Activated naive CD8-positive, alpha-beta T cell treated with anti-CD3 and anti-CD28 coated beads for 36 hours (primary cell): ENCODE measurements around the gene BCL7B. TPM values are rescaled to one million over a fixed set of nuclear protein-coding genes. Genes with fewer than 3 reads are reported as not detected.
"Not testable (repeated sequence)": the region's sequence is repeated elsewhere in the genome, so short reads cannot be mapped to it uniquely, and the experiment has no call there.

Source experiments
- DNase-seq: peaks from one replicate; pipeline ENCODE4 v3.0.0; 2021
- H3K27ac Mint-ChIP-seq: one replicate; pipeline ENCODE4 v1.8.0; 2022; ENCODE audit warnings: mild to moderate bottlenecking, moderate library complexity, mixed read lengths
- H3K27me3 Mint-ChIP-seq: one replicate; pipeline ENCODE4 v1.8.0; 2022; ENCODE audit warnings: mild to moderate bottlenecking, mixed read lengths
- H3K36me3 Mint-ChIP-seq: one replicate; pipeline ENCODE4 v1.8.0; 2021; ENCODE audit warnings: mild to moderate bottlenecking, mixed read lengths
- H3K4me1 Mint-ChIP-seq: one replicate; pipeline ENCODE4 v1.8.0; 2021; ENCODE audit warnings: mixed read lengths
- H3K4me3 Mint-ChIP-seq: one replicate; pipeline ENCODE4 v1.8.0; 2022; ENCODE audit warnings: mild to moderate bottlenecking, moderate library complexity, mixed read lengths
- H3K9me3 Mint-ChIP-seq: one replicate; pipeline ENCODE4 v1.8.0; 2022; ENCODE audit warnings: mixed read lengths
- total RNA-seq, 2 experiments: library from RNA; stranded (reverse); gene quantifications; one replicate each; pipeline ENCODE4 v1.2.3, GENCODE V29; 2021

Gene BCL7B
- total RNA-seq, 2 experiments from 2014 or later, result 65.6 to 66.2 TPM

DNA sequence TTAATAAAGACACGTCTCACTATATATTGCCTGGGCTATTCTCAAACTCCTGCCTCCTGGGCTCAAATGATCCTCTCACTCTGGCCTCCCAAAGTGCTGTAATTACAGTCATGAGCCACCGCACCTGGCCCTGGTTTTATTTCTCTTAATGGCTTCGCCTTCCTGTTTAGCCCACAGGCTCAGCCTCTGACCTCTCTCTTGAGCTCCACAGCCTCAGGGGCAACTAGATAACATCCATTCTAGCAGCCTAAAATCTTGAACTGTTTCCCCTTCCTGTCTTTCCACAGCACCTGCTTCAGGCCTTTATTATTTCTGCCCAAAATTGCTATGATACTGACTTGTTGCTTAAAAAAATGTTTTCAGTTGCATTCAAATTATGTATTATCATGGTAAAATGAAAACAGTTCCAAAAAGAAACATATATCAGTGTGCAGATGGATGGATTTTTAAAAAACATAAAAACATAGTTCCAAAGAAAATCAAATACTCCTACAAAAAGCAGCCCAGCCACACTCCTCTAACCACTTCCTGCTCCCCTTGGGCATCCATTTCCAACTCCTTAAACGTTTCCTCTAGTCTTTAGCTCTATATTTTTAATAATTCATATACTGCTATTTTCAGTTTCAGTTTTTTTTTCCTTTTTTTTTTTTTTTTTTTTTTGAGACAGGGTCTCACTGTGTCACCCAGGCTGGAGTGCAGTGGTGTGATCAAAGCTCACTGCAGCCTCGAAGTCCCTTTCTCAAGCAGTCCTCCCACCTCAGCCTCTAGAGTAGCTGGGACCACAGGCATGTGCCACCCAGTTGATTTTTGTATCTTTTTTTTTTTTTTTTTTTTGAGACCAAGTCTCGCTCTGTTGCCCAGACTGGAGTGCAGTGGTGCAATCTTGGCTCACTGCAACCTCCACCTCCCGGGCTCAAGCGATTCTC lies 30.3 kb downstream of the BCL7B start:
- H3K9me3 Mint-ChIP-seq, result no peaks in the 10 kb centered on the region
- peak; percentile 5 for DNase-seq
- H3K4me1 Mint-ChIP-seq, result peaks cover 33% of the 10 kb centered on the region
- H3K36me3 Mint-ChIP-seq, result peaks cover 9% of the 10 kb centered on the region
- H3K27me3 Mint-ChIP-seq, result no peaks in the 10 kb centered on the region
- peak overlapping the region; percentile 89 for H3K27ac Mint-ChIP-seq
- H3K4me3 Mint-ChIP-seq, result peak overlapping the region; percentile 55

DNA sequence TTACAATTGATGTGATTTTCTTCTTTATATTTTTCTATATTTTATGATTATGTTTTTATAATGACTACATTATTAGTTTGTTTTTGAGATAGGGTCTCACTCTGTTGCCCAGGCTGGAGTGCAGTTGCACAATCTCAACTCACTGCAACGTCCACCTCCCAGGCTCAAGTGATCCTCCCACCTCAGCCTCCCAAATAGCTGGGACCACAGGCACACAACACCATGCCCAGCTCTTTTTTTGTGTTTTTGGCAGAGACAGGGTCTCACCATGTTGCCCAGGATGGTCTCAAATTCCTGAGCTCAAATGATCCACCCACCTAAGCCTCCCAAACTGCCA lies 31.4 kb downstream of the BCL7B start:
- not testable (repeated sequence) for H3K4me3 Mint-ChIP-seq, H3K27me3 Mint-ChIP-seq, H3K9me3 Mint-ChIP-seq, DNase-seq
- Mint-ChIP-seq H3K36me3 (peaks cover 11% of the 10 kb centered on the region), H3K27ac (peak overlapping the region; percentile 88), H3K4me1 (peaks cover 33% of the 10 kb centered on the region)

DNA sequence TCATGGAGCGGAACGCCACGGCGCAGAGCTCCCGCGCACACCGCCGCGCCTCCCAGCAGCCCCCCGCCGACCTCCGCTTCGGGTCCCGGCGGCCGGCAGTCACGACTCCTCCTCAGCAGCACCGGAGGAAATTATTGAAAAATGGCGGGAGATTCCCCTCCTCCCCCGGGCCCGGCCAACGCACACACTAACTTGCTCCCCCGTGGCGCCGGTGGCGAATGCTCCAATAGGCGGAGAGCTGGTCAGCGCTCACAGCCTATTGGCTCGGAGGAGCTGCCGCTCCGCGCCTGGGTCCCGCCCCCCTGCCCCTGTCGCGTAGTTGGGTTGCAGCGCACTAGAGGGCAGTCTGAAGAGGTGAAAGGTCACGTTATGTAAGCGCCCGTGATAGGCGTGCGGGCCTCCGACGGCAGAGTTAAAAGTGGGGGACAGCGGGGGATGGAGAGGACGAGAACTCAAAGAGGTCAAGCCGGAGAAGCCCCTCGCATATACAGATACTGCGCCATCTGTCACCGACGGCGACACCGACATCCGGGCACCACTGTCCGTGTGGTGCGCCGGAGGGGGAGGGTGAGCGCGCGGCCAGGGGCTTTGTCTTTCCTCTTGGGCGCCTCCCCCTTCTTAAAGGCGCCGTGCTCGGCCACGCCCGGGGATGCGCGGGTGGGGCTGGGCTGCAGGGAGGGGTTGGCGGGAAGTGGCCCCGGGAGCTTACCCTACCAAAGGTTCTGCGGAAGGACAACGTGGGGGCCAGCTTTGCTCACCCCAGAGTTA lies 35.2 kb downstream of the BCL7B start, which contains the start of gene BAZ1B:
BAZ1B (minus strand) TSS at position 189 of the 768 bp plus-strand sequence. CDS start 360 bp downstream, outside the sequence.
- DNase-seq, result peak; percentile 98
- no peaks in the 10 kb centered on the region for H3K9me3 Mint-ChIP-seq
- H3K27ac Mint-ChIP-seq, result peak within 1 kb of the TSS; percentile 97
- H3K4me1 Mint-ChIP-seq, result peaks cover 52% of the 10 kb centered on the region
- H3K4me3 Mint-ChIP-seq, result peak within 1 kb of the TSS; percentile 99
- no peaks in the 10 kb centered on the region for H3K27me3 Mint-ChIP-seq
- H3K36me3 Mint-ChIP-seq, result peaks cover 43% of the 10 kb centered on the region

DNA sequence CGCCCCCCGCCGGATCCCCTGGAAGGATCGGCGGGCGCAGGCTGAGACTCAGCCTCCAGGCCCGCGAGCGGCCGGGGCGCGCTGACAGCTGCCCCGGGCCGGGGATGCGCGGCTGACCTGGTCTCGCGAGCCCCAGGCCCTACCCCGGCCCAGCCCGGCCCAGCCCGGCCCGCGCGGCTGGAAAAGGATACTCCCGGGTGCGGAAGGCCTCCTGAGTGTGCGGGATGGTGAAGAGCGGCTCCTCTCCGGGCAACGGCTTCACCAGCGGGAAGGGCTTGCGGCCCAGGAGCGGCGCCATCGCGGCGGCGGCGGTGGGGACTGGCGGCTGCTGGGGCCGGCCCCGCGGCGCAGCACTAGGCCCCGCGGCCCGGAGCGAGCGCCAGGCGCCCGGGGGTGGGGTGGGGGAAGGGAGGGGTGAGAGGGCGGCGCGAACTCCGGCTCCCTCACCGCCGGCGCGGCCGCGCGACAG lies 35.8 kb downstream of the BCL7B start:
- Mint-ChIP-seq H3K9me3 (no peaks in the 10 kb centered on the region), H3K4me3 (peak overlapping the region; percentile 87), H3K36me3 (peaks cover 49% of the 10 kb centered on the region), H3K27ac (peak overlapping the region; percentile 66), H3K4me1 (peaks cover 50% of the 10 kb centered on the region), H3K27me3 (no peaks in the 10 kb centered on the region)
- DNase-seq, result no peak

GRCh38 chr7:73520673-73521635 lies 36.5 kb downstream of the BCL7B start:
- H3K27ac Mint-ChIP-seq, result peak overlapping the region; percentile 95
- peaks cover 49% of the 10 kb centered on the region for H3K36me3 Mint-ChIP-seq
- DNase-seq, result peak; percentile 8
- peaks cover 50% of the 10 kb centered on the region for H3K4me1 Mint-ChIP-seq
- no peaks in the 10 kb centered on the region for H3K27me3 Mint-ChIP-seq
- H3K4me3 Mint-ChIP-seq, result peak overlapping the region; percentile 99
- H3K9me3 Mint-ChIP-seq, result no peaks in the 10 kb centered on the region

- Mint-ChIP-seq H3K27ac (peak overlapping the region; percentile 95), H3K27me3 (no peaks in the 10 kb centered on the region), H3K36me3 (peaks cover 55% of the 10 kb centered on the region), H3K4me3 (peak overlapping the region; percentile 99), H3K9me3 (no peaks in the 10 kb centered on the region), H3K4me1 (peaks cover 43% of the 10 kb centered on the region)
- peak; percentile 11 for DNase-seq
Measured at GRCh38 chr7:73519867-73520672, 37.4 kb downstream of the BCL7B start.

DNA sequence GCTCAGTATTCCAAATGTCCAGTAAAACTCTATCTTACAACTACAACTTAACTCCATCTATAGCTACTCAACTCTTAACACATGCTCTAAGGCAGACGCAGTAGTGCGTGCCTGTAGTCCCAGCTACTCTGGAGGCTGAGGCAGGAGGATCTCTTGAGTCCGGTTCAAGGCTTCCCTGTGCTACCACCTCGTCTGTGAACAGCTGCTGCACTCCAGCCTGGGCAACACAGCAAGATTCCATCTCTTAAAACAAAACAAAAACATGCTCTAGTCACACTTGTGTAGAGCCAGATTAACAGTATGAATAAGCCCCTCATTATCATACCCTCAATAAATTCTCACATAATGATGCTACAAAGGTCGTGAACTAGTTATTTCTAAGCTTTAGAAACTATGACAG lies 39.0 kb downstream of the BCL7B start:
- H3K27me3 Mint-ChIP-seq, result no peaks in the 10 kb centered on the region
- no peak for DNase-seq
- peaks cover 62% of the 10 kb centered on the region for H3K36me3 Mint-ChIP-seq
- peak overlapping the region; percentile 99 for H3K4me3 Mint-ChIP-seq
- peak overlapping the region; percentile 8 for H3K27ac Mint-ChIP-seq
- H3K4me1 Mint-ChIP-seq, result peaks cover 41% of the 10 kb centered on the region
- no peaks in the 10 kb centered on the region for H3K9me3 Mint-ChIP-seq

DNA sequence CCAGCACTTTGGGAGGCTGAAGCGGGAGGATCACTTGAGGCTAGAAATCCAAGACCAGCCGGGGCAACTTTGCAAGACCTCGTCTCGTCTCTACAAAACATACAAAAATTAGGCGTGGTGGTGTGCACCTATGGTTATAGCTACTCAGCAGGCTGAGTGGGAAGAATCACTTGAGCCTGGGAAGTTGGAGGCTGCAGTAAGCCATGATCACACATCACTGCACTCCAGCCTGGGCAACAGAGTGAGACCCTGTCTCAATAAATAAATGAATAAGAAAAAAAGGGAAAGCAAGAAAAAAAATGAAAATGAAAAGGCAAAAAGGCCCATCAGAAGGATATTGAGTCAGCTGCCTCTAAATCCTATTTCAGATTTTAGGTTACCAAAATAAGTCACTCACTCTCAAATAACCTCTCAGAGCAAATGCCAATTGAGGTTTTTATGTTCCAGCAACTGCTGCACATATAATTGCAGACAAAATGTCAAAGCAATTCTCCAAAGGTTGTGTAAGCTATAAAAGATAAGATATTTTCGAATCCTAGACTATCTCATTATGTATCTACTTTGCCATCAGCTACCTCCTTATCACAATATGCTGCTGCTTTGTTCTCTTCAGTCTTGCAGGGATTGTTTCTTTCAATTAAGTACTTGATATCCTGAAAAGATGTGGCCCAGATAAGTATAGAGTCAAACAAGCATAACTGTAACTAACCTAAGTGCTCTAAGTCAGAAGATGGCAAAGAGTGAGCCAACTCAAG lies 40.1 kb downstream of the BCL7B start:
- H3K9me3 Mint-ChIP-seq, result no peaks in the 10 kb centered on the region
- no peak overlapping the region for H3K4me3 Mint-ChIP-seq
- no peaks in the 10 kb centered on the region for H3K27me3 Mint-ChIP-seq
- peaks cover 45% of the 10 kb centered on the region for H3K4me1 Mint-ChIP-seq
- no peak for DNase-seq
- peaks cover 61% of the 10 kb centered on the region for H3K36me3 Mint-ChIP-seq
- peak overlapping the region; percentile 45 for H3K27ac Mint-ChIP-seq

DNA sequence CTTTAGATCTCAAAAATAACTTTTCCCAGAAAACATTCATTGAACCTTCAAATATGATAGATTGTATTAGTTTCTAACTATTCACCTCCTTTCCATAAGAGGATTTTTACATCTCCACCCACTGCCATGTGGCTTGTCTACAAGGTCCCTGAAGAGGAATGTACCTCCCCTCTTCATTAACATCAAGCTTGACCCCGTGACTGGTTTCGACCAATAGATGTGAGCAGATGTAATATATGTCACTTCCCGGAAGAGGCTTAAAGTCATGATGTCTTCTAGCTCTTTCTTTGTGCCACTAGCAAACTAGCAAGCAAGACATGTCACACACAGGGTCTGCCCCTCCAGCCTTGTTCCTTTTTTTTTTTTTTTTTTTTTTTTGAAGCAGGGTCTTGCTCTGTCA lies 42.3 kb downstream of the BCL7B start:
- H3K27ac Mint-ChIP-seq, result no peak overlapping the region
- H3K4me1 Mint-ChIP-seq, result peaks cover 45% of the 10 kb centered on the region
- DNase-seq, result no peak
- peaks cover 55% of the 10 kb centered on the region for H3K36me3 Mint-ChIP-seq
- no peaks in the 10 kb centered on the region for H3K9me3 Mint-ChIP-seq
- no peaks in the 10 kb centered on the region for H3K27me3 Mint-ChIP-seq
- H3K4me3 Mint-ChIP-seq, result no peak overlapping the region

DNA sequence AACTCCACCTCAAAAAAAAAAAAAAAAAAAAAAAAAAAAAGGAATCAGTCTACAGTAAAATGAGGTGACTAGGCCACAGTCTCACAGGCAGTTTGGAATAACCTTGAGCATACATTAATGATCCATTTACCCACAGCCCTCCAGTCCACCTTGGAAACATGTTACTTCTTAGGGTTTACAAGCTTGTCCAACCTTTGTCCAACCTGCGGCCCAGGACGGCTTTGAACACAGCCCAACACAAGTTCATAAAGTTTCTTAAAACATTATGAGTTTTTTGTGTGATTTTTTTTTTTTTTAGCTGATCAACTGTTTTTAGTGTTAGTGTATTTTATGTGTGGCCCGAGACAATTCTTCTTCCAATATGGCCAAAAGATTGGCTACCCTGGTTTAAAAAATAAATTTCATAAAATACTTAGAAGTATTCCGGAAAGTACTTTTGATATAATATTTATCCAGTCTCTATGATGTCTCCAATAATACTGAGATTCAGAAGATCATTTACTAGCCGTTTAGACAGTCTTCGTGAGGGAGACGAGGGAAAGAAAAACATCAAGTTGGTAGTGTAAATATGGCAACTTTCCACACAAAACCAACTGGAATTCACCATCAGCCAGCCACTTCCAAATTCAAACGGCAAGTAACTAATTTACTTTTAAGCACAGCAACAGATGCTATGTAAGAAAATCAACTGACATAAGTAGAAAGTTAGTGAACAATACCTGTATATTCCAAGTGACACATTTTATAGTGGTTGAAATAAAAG lies 45.3 kb downstream of the BCL7B start:
- H3K36me3 Mint-ChIP-seq, result peaks cover 42% of the 10 kb centered on the region
- no peaks in the 10 kb centered on the region for H3K9me3 Mint-ChIP-seq
- no peaks in the 10 kb centered on the region for H3K27me3 Mint-ChIP-seq
- no peak overlapping the region for H3K27ac Mint-ChIP-seq
- no peak overlapping the region for H3K4me3 Mint-ChIP-seq
- H3K4me1 Mint-ChIP-seq, result peaks cover 21% of the 10 kb centered on the region
- no peak for DNase-seq

DNA sequence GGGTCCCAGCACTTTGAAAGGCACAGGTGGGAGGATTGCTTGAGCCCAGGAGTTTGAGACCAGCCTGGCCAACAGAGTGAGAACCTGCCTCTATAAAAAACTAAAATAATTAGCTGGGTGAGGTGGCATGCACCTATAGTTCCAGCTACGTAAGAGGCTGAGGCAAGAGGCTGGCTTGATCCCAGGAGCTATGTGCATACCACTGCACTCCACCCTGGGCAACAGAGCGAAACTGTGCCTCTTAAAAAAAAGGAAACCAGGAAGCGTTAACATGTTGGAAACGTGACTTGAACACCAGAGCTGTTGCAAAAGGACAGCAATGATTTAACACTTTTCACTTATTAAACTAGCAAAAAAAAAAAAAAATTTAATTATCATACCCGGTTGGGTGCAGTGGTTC lies 48.0 kb downstream of the BCL7B start:
- DNase-seq, result no peak
- Mint-ChIP-seq H3K27me3 (no peaks in the 10 kb centered on the region), H3K9me3 (no peaks in the 10 kb centered on the region), H3K4me1 (peaks cover 13% of the 10 kb centered on the region), H3K36me3 (peaks cover 30% of the 10 kb centered on the region), H3K27ac (no peak overlapping the region), H3K4me3 (no peak overlapping the region)

GRCh38 chr7:73507556-73507955 lies 49.9 kb downstream of the BCL7B start:
- peaks cover 25% of the 10 kb centered on the region for H3K36me3 Mint-ChIP-seq
- no peak overlapping the region for H3K27ac Mint-ChIP-seq
- H3K9me3 Mint-ChIP-seq, result no peaks in the 10 kb centered on the region
- no peak for DNase-seq
- H3K27me3 Mint-ChIP-seq, result no peaks in the 10 kb centered on the region
- H3K4me1 Mint-ChIP-seq, result peaks cover 4% of the 10 kb centered on the region
- no peak overlapping the region for H3K4me3 Mint-ChIP-seq

DNA sequence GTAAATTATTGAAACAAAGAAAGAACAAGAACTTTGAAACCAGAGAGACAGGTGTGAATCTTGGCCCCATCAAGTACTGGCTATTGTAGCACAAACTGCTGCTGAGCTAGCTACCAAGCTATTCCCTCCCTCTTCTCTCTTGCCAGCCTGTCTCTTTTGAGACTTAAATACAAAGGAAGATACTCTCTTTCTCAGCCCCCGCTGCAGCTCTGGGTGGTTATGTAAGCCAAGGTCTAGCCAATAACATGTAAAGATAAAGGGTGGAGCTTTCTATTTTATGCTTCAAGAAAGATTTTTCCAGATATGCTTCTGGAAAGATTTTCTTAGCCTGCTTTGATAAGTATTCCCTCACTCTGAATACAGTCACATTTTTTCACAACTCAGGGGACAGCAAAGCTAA lies 52.6 kb downstream of the BCL7B start:
- Mint-ChIP-seq H3K36me3 (peaks cover 26% of the 10 kb centered on the region), H3K4me3 (no peak overlapping the region), H3K27me3 (no peaks in the 10 kb centered on the region), H3K9me3 (no peaks in the 10 kb centered on the region), H3K4me1 (no peaks in the 10 kb centered on the region), H3K27ac (no peak overlapping the region)
- DNase-seq, result no peak
